Measurements from ENCODE around the gene JAKMIP1. TPM values are rescaled to one million over a fixed set of nuclear protein-coding genes. Genes with fewer than 3 reads are reported as not detected.

The JAKMIP1 gene
- total and polyA plus RNA-seq, 12 donors, result 0.14 to 5.3 (median 2.9) TPM; not detected in 2

GRCh38 chr4:6032249-6033244, 167.8 kb downstream of the JAKMIP1 start:
- Histone ChIP-seq H3K27ac (no peak overlapping the region), H3K27me3 (no peaks in the 10 kb centered on the region), H3K36me3 (replicated peaks in 1 of 2) (no peaks in the 10 kb centered on the region), H3K9me3 (replicated peaks in 1 of 3) (no peaks in the 10 kb centered on the region), H3K4me1 (replicated peaks in 1 of 2) (no peaks in the 10 kb centered on the region), H3K4me3 (no peak overlapping the region)
- DNase-seq, result no peak
- WGBS, 4 donors, result 59 to 79% (median 70%) methylated on average over 10 to 11 of the region's 11 CpGs
- no peak for TF ChIP-seq POLR2A (IDR thresholded peaks at IDR 0.05)
- TF ChIP-seq CTCF (IDR thresholded peaks at IDR 0.05), result no peak
- intact Hi-C loops (cut with DNase I), result no loop called here

GRCh38 chr4:6031846-6032245, 168.5 kb downstream of the JAKMIP1 start:
- Histone ChIP-seq H3K9me3 (replicated peaks in 1 of 3) (no peaks in the 10 kb centered on the region), H3K4me3 (no peak overlapping the region), H3K27ac (no peak overlapping the region), H3K27me3 (no peaks in the 10 kb centered on the region), H3K36me3 (replicated peaks in 1 of 2) (no peaks in the 10 kb centered on the region), H3K4me1 (replicated peaks in 1 of 2) (no peaks in the 10 kb centered on the region)
- TF ChIP-seq CTCF (IDR thresholded peaks at IDR 0.05), result no peak
- no peak for TF ChIP-seq POLR2A (IDR thresholded peaks at IDR 0.05)
- intact Hi-C loops (cut with DNase I), result no loop called here
- no peak for DNase-seq
- WGBS, 4 donors, result 36 to 54% (median 47%) methylated on average over 5 of the region's 5 CpGs

GRCh38 chr4:6030679-6031078, 169.7 kb downstream of the JAKMIP1 start:
- no peak overlapping the region for H3K4me3 ChIP-seq
- H3K4me1 ChIP-seq (replicated peaks in 1 of 2), result no peaks in the 10 kb centered on the region
- intact Hi-C loops (cut with DNase I), result no loop called here
- H3K9me3 ChIP-seq (replicated peaks in 1 of 3), result no peaks in the 10 kb centered on the region
- no peak for TF ChIP-seq CTCF (IDR thresholded peaks at IDR 0.05)
- no peak for TF ChIP-seq POLR2A (IDR thresholded peaks at IDR 0.05)
- no peaks in the 10 kb centered on the region for H3K36me3 ChIP-seq (replicated peaks in 1 of 2)
- WGBS, 4 donors, result 77 to 87% (median 84%) methylated on average over 6 to 7 of the region's 7 CpGs
- DNase-seq, result no peak
- no peaks in the 10 kb centered on the region for H3K27me3 ChIP-seq
- H3K27ac ChIP-seq, result no peak overlapping the region

DNA sequence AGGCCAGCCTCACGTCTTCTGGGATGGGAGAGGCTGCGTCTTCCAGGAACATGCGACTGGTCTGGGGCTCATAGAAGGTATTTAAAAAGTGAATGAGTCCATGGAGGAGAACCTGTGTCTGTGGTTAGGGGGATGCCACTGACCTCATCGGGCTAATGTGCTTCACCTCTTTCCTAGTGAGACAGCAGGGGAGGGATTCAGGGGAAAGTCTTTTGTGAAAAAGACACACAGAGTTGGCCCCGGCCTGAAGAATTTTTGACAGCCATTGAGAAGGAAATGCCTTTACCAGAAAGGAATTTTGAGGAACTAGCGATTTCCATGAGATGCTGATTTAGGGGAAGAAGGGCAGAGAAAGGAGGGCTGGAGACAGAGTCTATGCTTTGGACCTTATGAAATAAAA, 171.1 kb downstream of the JAKMIP1 start:
- Histone ChIP-seq H3K4me1 (replicated peaks in 1 of 2) (no peaks in the 10 kb centered on the region), H3K9me3 (replicated peaks in 1 of 3) (no peaks in the 10 kb centered on the region), H3K27me3 (no peaks in the 10 kb centered on the region), H3K27ac (no peak overlapping the region), H3K36me3 (replicated peaks in 1 of 2) (no peaks in the 10 kb centered on the region), H3K4me3 (no peak overlapping the region)
- WGBS, 4 donors, result 70 to 84% (median 77%) methylated on average over 6 of the region's 6 CpGs
- TF ChIP-seq POLR2A (IDR thresholded peaks at IDR 0.05) (no peak), CTCF (IDR thresholded peaks at IDR 0.05) (no peak)
- no peak for DNase-seq
- intact Hi-C loops (cut with DNase I), result no loop called here
